CD4-positive, alpha-beta memory T cell (primary cell): ENCODE measurements around the gene SLC1A6. TPM values are rescaled to one million over a fixed set of nuclear protein-coding genes. Genes with fewer than 3 reads are reported as not detected.
"Not testable (repeated sequence)": the region's sequence is repeated elsewhere in the genome, so short reads cannot be mapped to it uniquely, and the experiment has no call there.

Source experiments
- CTCF ChIA-PET: fragments of 350-600 bp; sonication (Branson Sonifier 250); formaldehyde crosslinking; loops from one replicate; lab custom pipeline; 2021; ENCODE audit warnings: inconsistent platforms; ENCODE audit not compliant: partially characterized antibody; lab: Charles Lee
- POLR2A ChIA-PET: fragments of 350-600 bp; sonication (Branson Sonifier 250); formaldehyde crosslinking; loops from one replicate; lab custom pipeline; 2021; ENCODE audit not compliant: partially characterized antibody; lab: Charles Lee
- DNase-seq, 5 donors: peaks; one replicate each; pipeline versions ENCODE4 v3.0.0 to v3.0.0-alpha.2; 2020 to 2022; ENCODE audit warnings: mixed read lengths in 1 of 5
- H3K27ac ChIP-seq: one replicate; pipeline ENCODE4 v1.7.0; 2013; ENCODE audit warnings: low read depth, low read length
- H3K27me3 ChIP-seq: 2 replicates; pipeline ENCODE4 v1.7.0; 2013; ENCODE audit warnings: mild to moderate bottlenecking, low read length, moderate library complexity; ENCODE audit not compliant: insufficient read depth
- H3K36me3 ChIP-seq: 2 replicates; pipeline ENCODE4 v1.7.0; 2013; ENCODE audit warnings: mild to moderate bottlenecking, low read length, moderate library complexity; ENCODE audit not compliant: insufficient read depth
- H3K4me1 ChIP-seq: 2 replicates; pipeline ENCODE4 v1.7.0; 2013; ENCODE audit warnings: mild to moderate bottlenecking, low read length, moderate library complexity; ENCODE audit not compliant: insufficient read depth
- H3K4me3 ChIP-seq, 2 donors: one replicate each; pipeline ENCODE4 v1.7.0; 2013; ENCODE audit warnings: low read length in 2 of 2, mild to moderate bottlenecking in 1 of 2
- H3K9me3 ChIP-seq, 2 donors: one replicate each; pipeline ENCODE4 v1.7.0; 2013; ENCODE audit warnings: low read length in 2 of 2, control low read depth in 1 of 2; ENCODE audit not compliant: control insufficient read depth in 1 of 2
- H3K27ac Mint-ChIP-seq, 7 donors: one replicate each; pipeline ENCODE4 v1.8.0; 2020 to 2021; ENCODE audit warnings: mixed read lengths in 7 of 7, mild to moderate bottlenecking in 6 of 7, inconsistent platforms in 3 of 7, moderate library complexity in 3 of 7
- H3K27me3 Mint-ChIP-seq, 2 donors: one replicate each; pipeline ENCODE4 v1.8.0; 2020 to 2021; ENCODE audit warnings: mixed read lengths in 2 of 2
- H3K36me3 Mint-ChIP-seq, 2 donors: one replicate each; pipeline ENCODE4 v1.8.0; 2020 to 2021; ENCODE audit warnings: mixed read lengths in 2 of 2, inconsistent platforms in 1 of 2, mild to moderate bottlenecking in 1 of 2
- H3K4me1 Mint-ChIP-seq, 4 donors: one replicate each; pipeline ENCODE4 v1.8.0; 2020 to 2021; ENCODE audit warnings: mixed read lengths in 4 of 4, mild to moderate bottlenecking in 1 of 4
- H3K4me3 Mint-ChIP-seq, 8 donors: one replicate each; pipeline ENCODE4 v1.8.0; 2020 to 2021; ENCODE audit warnings: mixed read lengths in 8 of 8, mild to moderate bottlenecking in 7 of 8, moderate library complexity in 6 of 8, inconsistent platforms in 3 of 8
- H3K9me3 Mint-ChIP-seq, 8 donors: one replicate each; pipeline ENCODE4 v1.8.0; 2020 to 2021; ENCODE audit warnings: mixed read lengths in 8 of 8, mild to moderate bottlenecking in 5 of 8, inconsistent platforms in 3 of 8, moderate library complexity in 1 of 8
- intact Hi-C: fragments of 100-400 bp; cut with micrococcal nuclease; formaldehyde crosslinking; loops from one replicate; pipeline ENCODE4 v1.15.1; 2023
- polyA plus RNA-seq, 2 donors: library from polyadenylated mRNA; unstranded; fragments of 300-500 nt; fragmentation: Illumina TruSeq; gene quantifications; one replicate each; pipeline ENCODE4 v1.2.3, GENCODE V29; 2021
- total RNA-seq, 2 experiments: library from RNA; stranded (reverse); gene quantifications; one replicate each; pipeline ENCODE4 v1.2.3, GENCODE V29; 2021

The SLC1A6 gene
- not detected for total RNA-seq
- polyA plus RNA-seq = not detected

- H3K27ac Mint-ChIP-seq = no peak within 1 kb of the TSS
- CTCF ChIA-PET = no interaction called here
Observed at GRCh38 chr19:14979476-14980255, at the start of gene SLC1A6. Gene SLC1A6 (minus strand): TSS chr19:14979864. CDS start chr19:14972910, 6,954 bp downstream.

GRCh38 chr19:15028490-15028889 is 48.8 kb upstream of the SLC1A6 start:
- ChIA-PET CTCF (no interaction called here), POLR2A (no interaction called here)
- Mint-ChIP-seq H3K4me1 (no peaks in the 10 kb centered on the region), H3K9me3 (peaks cover 0 to 2% (median 0%) of the 10 kb centered on the region in 8 donors), H3K4me3 (no peak overlapping the region), H3K36me3 (no peaks in the 10 kb centered on the region), H3K27ac (no peak overlapping the region), H3K27me3 (peaks cover 6 to 12% of the 10 kb centered on the region in 2 donors)
- intact Hi-C loops = no loop called here
- H3K9me3 ChIP-seq = no peaks in the 10 kb centered on the region
- H3K4me3 ChIP-seq = no peak overlapping the region
- no peaks in the 10 kb centered on the region for H3K4me1 ChIP-seq
- H3K27me3 ChIP-seq = no peaks in the 10 kb centered on the region
- H3K27ac ChIP-seq = no peak overlapping the region
- no peaks in the 10 kb centered on the region for H3K36me3 ChIP-seq
- no peak for DNase-seq

More at GRCh38 chr19:14979476-14980255, at the start of gene SLC1A6:
- POLR2A ChIA-PET = no interaction called here
- H3K4me3 ChIP-seq = no peak within 1 kb of the TSS
- no peak within 1 kb of the TSS for H3K27ac ChIP-seq
- no peaks in the 10 kb centered on the region for H3K36me3 ChIP-seq
- H3K9me3 ChIP-seq = no peaks in the 10 kb centered on the region
- DNase-seq = no peak
- no peaks in the 10 kb centered on the region for H3K9me3 Mint-ChIP-seq
- peak within 1 kb of the TSS in 2 of 8 donors; percentile 29 to 49 for H3K4me3 Mint-ChIP-seq
- peaks cover 34 to 44% of the 10 kb centered on the region in 2 donors for H3K27me3 Mint-ChIP-seq
- no peaks in the 10 kb centered on the region for H3K36me3 Mint-ChIP-seq
- peaks cover 22% of the 10 kb centered on the region for H3K27me3 ChIP-seq
- H3K4me1 ChIP-seq = no peaks in the 10 kb centered on the region
- peaks cover 3 to 11% (median 7%) of the 10 kb centered on the region in 4 donors for H3K4me1 Mint-ChIP-seq
- intact Hi-C loops = no loop called here

- ChIA-PET POLR2A (no interaction called here), CTCF (no interaction called here)
- H3K9me3 Mint-ChIP-seq = peaks cover 0 to 2% (median 0%) of the 10 kb centered on the region in 8 donors
- no peak overlapping the region for H3K4me3 Mint-ChIP-seq
- DNase-seq = no peak
- H3K36me3 Mint-ChIP-seq = no peaks in the 10 kb centered on the region
- intact Hi-C loops = no loop called here
- H3K4me1 Mint-ChIP-seq = no peaks in the 10 kb centered on the region
- H3K27ac Mint-ChIP-seq = no peak overlapping the region
- no peaks in the 10 kb centered on the region for H3K27me3 ChIP-seq
- no peaks in the 10 kb centered on the region for H3K36me3 ChIP-seq
- H3K9me3 ChIP-seq = no peaks in the 10 kb centered on the region
- H3K4me3 ChIP-seq = no peak overlapping the region
- peaks cover 3 to 10% of the 10 kb centered on the region in 2 donors for H3K27me3 Mint-ChIP-seq
- H3K27ac ChIP-seq = no peak overlapping the region
- H3K4me1 ChIP-seq = no peaks in the 10 kb centered on the region
Observed at GRCh38 chr19:15025217-15025616, 45.6 kb upstream of the SLC1A6 start.

GRCh38 chr19:15022752-15023151 is 43.1 kb upstream of the SLC1A6 start:
- Histone ChIP-seq H3K27me3 (no peaks in the 10 kb centered on the region), H3K4me1 (no peaks in the 10 kb centered on the region), H3K27ac (no peak overlapping the region), H3K4me3 (no peak overlapping the region), H3K36me3 (no peaks in the 10 kb centered on the region), H3K9me3 (no peaks in the 10 kb centered on the region)
- DNase-seq = no peak
- H3K27me3 Mint-ChIP-seq = peaks cover 7 to 11% of the 10 kb centered on the region in 2 donors
- no peaks in the 10 kb centered on the region for H3K9me3 Mint-ChIP-seq
- no peak overlapping the region for H3K27ac Mint-ChIP-seq
- POLR2A ChIA-PET = no interaction called here
- no peak overlapping the region for H3K4me3 Mint-ChIP-seq
- CTCF ChIA-PET = no interaction called here
- intact Hi-C loops = no loop called here
- H3K4me1 Mint-ChIP-seq = no peaks in the 10 kb centered on the region
- H3K36me3 Mint-ChIP-seq = no peaks in the 10 kb centered on the region

GRCh38 chr19:15021286-15022007 is 41.8 kb upstream of the SLC1A6 start:
- H3K4me3 ChIP-seq = no peak overlapping the region
- H3K27ac Mint-ChIP-seq = no peak overlapping the region
- no peaks in the 10 kb centered on the region for H3K27me3 ChIP-seq
- H3K36me3 Mint-ChIP-seq = no peaks in the 10 kb centered on the region
- no peak overlapping the region for H3K4me3 Mint-ChIP-seq
- no peaks in the 10 kb centered on the region for H3K4me1 ChIP-seq
- no peaks in the 10 kb centered on the region for H3K9me3 ChIP-seq
- no peaks in the 10 kb centered on the region for H3K4me1 Mint-ChIP-seq
- CTCF ChIA-PET = no interaction called here
- DNase-seq = no peak
- no peaks in the 10 kb centered on the region for H3K9me3 Mint-ChIP-seq
- intact Hi-C loops = no loop called here
- POLR2A ChIA-PET = no interaction called here
- peaks cover 9 to 13% of the 10 kb centered on the region in 2 donors for H3K27me3 Mint-ChIP-seq
- no peak overlapping the region for H3K27ac ChIP-seq
- H3K36me3 ChIP-seq = no peaks in the 10 kb centered on the region

- H3K36me3 Mint-ChIP-seq, DNase-seq, POLR2A ChIA-PET, H3K4me3 Mint-ChIP-seq, CTCF ChIA-PET, H3K27ac Mint-ChIP-seq, H3K27me3 ChIP-seq, H3K4me3 ChIP-seq, H3K27ac ChIP-seq, intact Hi-C loops, H3K36me3 ChIP-seq, H3K9me3 ChIP-seq, H3K9me3 Mint-ChIP-seq, H3K4me1 ChIP-seq, H3K4me1 Mint-ChIP-seq: not testable (repeated sequence)
- peaks cover 14 to 17% of the 10 kb centered on the region in 2 donors for H3K27me3 Mint-ChIP-seq
Observed at GRCh38 chr19:15018836-15019235, 39.2 kb upstream of the SLC1A6 start.

GRCh38 chr19:15015946-15016542 is 36.4 kb upstream of the SLC1A6 start:
- H3K4me1 Mint-ChIP-seq = no peaks in the 10 kb centered on the region
- no peak for DNase-seq
- intact Hi-C loops = no loop called here
- no peak overlapping the region for H3K27ac ChIP-seq
- H3K9me3 Mint-ChIP-seq = peaks cover 0 to 4% (median 0%) of the 10 kb centered on the region in 8 donors
- ChIA-PET POLR2A (no interaction called here), CTCF (no interaction called here)
- no peak overlapping the region for H3K4me3 Mint-ChIP-seq
- no peak overlapping the region for H3K27ac Mint-ChIP-seq
- no peaks in the 10 kb centered on the region for H3K27me3 ChIP-seq
- H3K4me3 ChIP-seq = no peak overlapping the region
- H3K9me3 ChIP-seq = no peaks in the 10 kb centered on the region
- no peaks in the 10 kb centered on the region for H3K4me1 ChIP-seq
- H3K36me3 ChIP-seq = no peaks in the 10 kb centered on the region
- H3K27me3 Mint-ChIP-seq = peaks cover 30 to 31% of the 10 kb centered on the region in 2 donors
- H3K36me3 Mint-ChIP-seq = no peaks in the 10 kb centered on the region
